ENCODE data around the gene MOV10. TPM values are rescaled to one million over a fixed set of nuclear protein-coding genes. Genes with fewer than 3 reads are reported as not detected.

The MOV10 gene
- total and polyA plus RNA-seq, 9 of the 15 experiments (the other 6 are each of a cell fraction or from before 2014, with no cell fraction given), result 16.7 to 105 (median 49.5) TPM

GRCh38 chr1:112693821-112694220 is 19.4 kb downstream of the MOV10 start (continued):
- TF ChIP-seq ZBTB9 (CRISPR knock-in tag; IDR thresholded peaks at IDR 0.05) (no peak), CREB1 (IDR thresholded peaks at IDR 0.05) (no peak), CREB1 (CRISPR knock-in tag; IDR thresholded peaks at IDR 0.05) (no peak), SIN3B (IDR thresholded peaks at IDR 0.05; ENCODE audit: low read depth) (no peak), FOXM1 (IDR thresholded peaks at IDR 0.05; ENCODE audit: low read depth) (no peak), FOXM1 (CRISPR knock-in tag; IDR thresholded peaks at IDR 0.05; ENCODE audit: low read depth) (no peak), ZNF57 (CRISPR knock-in tag; IDR thresholded peaks at IDR 0.05) (no peak)

GRCh38 chr1:112694363-112694929 is 20.0 kb downstream of the MOV10 start:
- Histone ChIP-seq H3K9ac (ENCODE audit: insufficient read depth in 1 of 2, low read depth in 2 of 2, low read length in 2 of 2) (no peak overlapping the region), H3K36me3 (ENCODE audit: control insufficient read depth, insufficient read depth, low read length) (peaks cover 88% of the 10 kb centered on the region), H3K4me1 (replicated peaks in 1 of 2; ENCODE audit: control insufficient read depth in 2 of 2, insufficient read depth in 2 of 2, low read length in 2 of 2) (peaks cover 32 to 44% of the 10 kb centered on the region in 2 experiments), H3K4me2 (ENCODE audit: insufficient read depth, low read length) (no peak overlapping the region), H2AFZ (ENCODE audit: low read depth, low read length) (no peak overlapping the region), H4K20me1 (replicated peaks; ENCODE audit: control insufficient read depth, insufficient read depth, low read length) (no peaks in the 10 kb centered on the region), H3K27me3 (ENCODE audit: control insufficient read depth in 2 of 2, insufficient read depth in 2 of 2, low read length in 2 of 2) (no peaks in the 10 kb centered on the region), H3K9me3 (replicated peaks; ENCODE audit: control insufficient read depth, insufficient read depth, low read depth, low read length) (no peaks in the 10 kb centered on the region), H3K4me3 (no peak overlapping the region), H3K27ac (ENCODE audit: extremely low read depth, low read depth, low read length) (no peak overlapping the region), H3K9me1 (ENCODE audit: control insufficient read depth, insufficient read depth, low read length) (peaks cover 8% of the 10 kb centered on the region), H3K79me2 (ENCODE audit: control insufficient read depth, insufficient read depth, low read length) (peaks cover 9% of the 10 kb centered on the region; the same call in 2 of the 3 replicates)
- no peak for DNase-seq (ENCODE audit: extremely low read depth in 1 of 4, low spot score in 3 of 4)
- WGBS (ENCODE audit: insufficient coverage, low coverage, missing lambda C conversion rate), result 99% methylated on average over 13 of the region's 15 CpGs
- BruUV-seq (replicated peaks), result no TSS peak
- TF ChIP-seq POLR2G (IDR thresholded peaks at IDR 0.05; ENCODE audit: low read depth, low read length), result 0 out of 2 replicates have a peak, but pooled peaks have one; percentile 14
- no peak for TF ChIP-seq TRIM28 (IDR thresholded peaks at IDR 0.05)
- FAIRE-seq, result no peak
- in situ Hi-C loops (cut with MboI) (no loop called here), intact Hi-C loops (cut with micrococcal nuclease) (no loop called here)
- no peak for ATAC-seq
- ChIA-PET CTCF (ENCODE audit: low intra/inter-chr PET ratio) (no interaction called here), POLR2A (interaction anchor here (0.8 to 8.7 kb wide), 4 partner anchors 10 to 59 kb away, joined by 3 to 104 read pairs (median 4); partner anchors contain the start of gene MOV10)
